Activated CD4-positive, alpha-beta T cell treated with anti-CD3 and anti-CD28 coated beads, Interleukin-2, amount 10 ng/mL, durations not matched to agents 24 days and 14 days (primary cell): ENCODE data around the gene SLC24A3. TPM values are rescaled to one million over a fixed set of nuclear protein-coding genes. Genes with fewer than 3 reads are reported as not detected.

Source experiments
- DNase-seq: peaks from one replicate; pipeline ENCODE4 v3.0.0; 2022
- H3K27ac Mint-ChIP-seq: one replicate; pipeline ENCODE4 v1.8.0; 2022; ENCODE audit warnings: mild to moderate bottlenecking, mixed read lengths
- H3K27me3 Mint-ChIP-seq: one replicate; pipeline ENCODE4 v1.8.0; 2022; ENCODE audit warnings: mixed read lengths
- H3K36me3 Mint-ChIP-seq: one replicate; pipeline ENCODE4 v1.8.0; 2022; ENCODE audit warnings: low read depth, mild to moderate bottlenecking, mixed read lengths
- H3K4me1 Mint-ChIP-seq: one replicate; pipeline ENCODE4 v1.8.0; 2021; ENCODE audit warnings: mixed read lengths
- H3K4me3 Mint-ChIP-seq: one replicate; pipeline ENCODE4 v1.8.0; 2022; ENCODE audit warnings: mild to moderate bottlenecking, moderate library complexity, mixed read lengths
- H3K9me3 Mint-ChIP-seq: one replicate; pipeline ENCODE4 v1.8.0; 2021; ENCODE audit warnings: mixed read lengths
- intact Hi-C: fragments of 100-400 bp; cut with micrococcal nuclease; formaldehyde crosslinking; loops from one replicate; pipeline ENCODE4 v1.15.1; 2023
- total RNA-seq: library from RNA; stranded (reverse); gene quantifications from 2 replicates; pipeline ENCODE4 v1.2.3, GENCODE V29; 2022

SLC24A3 gene
- total RNA-seq, 1 donor from 2014 or later, result not detected

- H3K4me1 Mint-ChIP-seq, result no peaks in the 10 kb centered on the region
- no peak overlapping the region for H3K27ac Mint-ChIP-seq
- no peak for DNase-seq
- H3K36me3 Mint-ChIP-seq, result no peaks in the 10 kb centered on the region
- no peak overlapping the region for H3K4me3 Mint-ChIP-seq
- H3K9me3 Mint-ChIP-seq, result no peaks in the 10 kb centered on the region
- intact Hi-C loops, result no loop called here
- peaks cover 36% of the 10 kb centered on the region for H3K27me3 Mint-ChIP-seq
These were observed 1.6 kb downstream of the SLC24A3 start for GRCh38 chr20:19213946-19214490.

GRCh38 chr20:19218411-19218810 is 6.0 kb downstream of the SLC24A3 start:
- Mint-ChIP-seq H3K4me3 (no peak overlapping the region), H3K27ac (no peak overlapping the region), H3K36me3 (no peaks in the 10 kb centered on the region), H3K9me3 (no peaks in the 10 kb centered on the region), H3K27me3 (peaks cover 16% of the 10 kb centered on the region), H3K4me1 (no peaks in the 10 kb centered on the region)
- intact Hi-C loops, result no loop called here
- peak; percentile 4 for DNase-seq

GRCh38 chr20:19222520-19223040 is 10.1 kb downstream of the SLC24A3 start:
- no peak overlapping the region for H3K4me3 Mint-ChIP-seq
- no peaks in the 10 kb centered on the region for H3K9me3 Mint-ChIP-seq
- DNase-seq, result no peak
- H3K36me3 Mint-ChIP-seq, result no peaks in the 10 kb centered on the region
- H3K4me1 Mint-ChIP-seq, result no peaks in the 10 kb centered on the region
- peaks cover 2% of the 10 kb centered on the region for H3K27me3 Mint-ChIP-seq
- intact Hi-C loops, result no loop called here
- no peak overlapping the region for H3K27ac Mint-ChIP-seq

GRCh38 chr20:19223640-19224039 is 11.2 kb downstream of the SLC24A3 start:
- Mint-ChIP-seq H3K27me3 (peaks cover 2% of the 10 kb centered on the region), H3K4me1 (no peaks in the 10 kb centered on the region), H3K27ac (no peak overlapping the region), H3K9me3 (no peaks in the 10 kb centered on the region), H3K36me3 (no peaks in the 10 kb centered on the region), H3K4me3 (no peak overlapping the region)
- intact Hi-C loops, result no loop called here
- peak; percentile 17 for DNase-seq

GRCh38 chr20:19231359-19232035 is 19.1 kb downstream of the SLC24A3 start:
- DNase-seq, result no peak
- no peak overlapping the region for H3K27ac Mint-ChIP-seq
- H3K4me1 Mint-ChIP-seq, result no peaks in the 10 kb centered on the region
- no peaks in the 10 kb centered on the region for H3K27me3 Mint-ChIP-seq
- no peaks in the 10 kb centered on the region for H3K36me3 Mint-ChIP-seq
- H3K4me3 Mint-ChIP-seq, result no peak overlapping the region
- intact Hi-C loops, result no loop called here
- H3K9me3 Mint-ChIP-seq, result no peaks in the 10 kb centered on the region

- Mint-ChIP-seq H3K27me3 (no peaks in the 10 kb centered on the region), H3K36me3 (no peaks in the 10 kb centered on the region)
- DNase-seq, result no peak
These were observed 20.8 kb downstream of the SLC24A3 start for GRCh38 chr20:19232997-19233794.

GRCh38 chr20:19236371-19237055 is 24.1 kb downstream of the SLC24A3 start:
- H3K27ac Mint-ChIP-seq, result no peak overlapping the region
- no peak overlapping the region for H3K4me3 Mint-ChIP-seq
- H3K27me3 Mint-ChIP-seq, result no peaks in the 10 kb centered on the region
- DNase-seq, result no peak
- H3K9me3 Mint-ChIP-seq, result no peaks in the 10 kb centered on the region
- no peaks in the 10 kb centered on the region for H3K36me3 Mint-ChIP-seq
- H3K4me1 Mint-ChIP-seq, result no peaks in the 10 kb centered on the region
- intact Hi-C loops, result no loop called here

More at GRCh38 chr20:19232997-19233794, 20.8 kb downstream of the SLC24A3 start:
- Mint-ChIP-seq H3K9me3 (no peaks in the 10 kb centered on the region), H3K27ac (no peak overlapping the region), H3K4me3 (no peak overlapping the region), H3K4me1 (no peaks in the 10 kb centered on the region)
- intact Hi-C loops, result no loop called here

GRCh38 chr20:19241440-19241839 is 29.0 kb downstream of the SLC24A3 start:
- H3K4me1 Mint-ChIP-seq, result no peaks in the 10 kb centered on the region
- no peak overlapping the region for H3K4me3 Mint-ChIP-seq
- intact Hi-C loops, result no loop called here
- no peak for DNase-seq
- H3K9me3 Mint-ChIP-seq, result no peaks in the 10 kb centered on the region
- H3K36me3 Mint-ChIP-seq, result no peaks in the 10 kb centered on the region
- no peaks in the 10 kb centered on the region for H3K27me3 Mint-ChIP-seq
- H3K27ac Mint-ChIP-seq, result no peak overlapping the region

- H3K27ac Mint-ChIP-seq, result no peak overlapping the region
- no peaks in the 10 kb centered on the region for H3K4me1 Mint-ChIP-seq
- no peaks in the 10 kb centered on the region for H3K36me3 Mint-ChIP-seq
- H3K27me3 Mint-ChIP-seq, result no peaks in the 10 kb centered on the region
- H3K4me3 Mint-ChIP-seq, result no peak overlapping the region
- intact Hi-C loops, result no loop called here
- DNase-seq, result no peak
- no peaks in the 10 kb centered on the region for H3K9me3 Mint-ChIP-seq
These were observed 31.8 kb downstream of the SLC24A3 start for GRCh38 chr20:19244291-19244690.

- Mint-ChIP-seq H3K4me3 (no peak overlapping the region), H3K4me1 (no peaks in the 10 kb centered on the region), H3K9me3 (no peaks in the 10 kb centered on the region), H3K36me3 (no peaks in the 10 kb centered on the region), H3K27me3 (no peaks in the 10 kb centered on the region), H3K27ac (no peak overlapping the region)
- no peak for DNase-seq
- intact Hi-C loops, result no loop called here
These were observed 36.9 kb downstream of the SLC24A3 start for GRCh38 chr20:19249106-19249879.

- H3K27me3 Mint-ChIP-seq, result no peaks in the 10 kb centered on the region
- no peaks in the 10 kb centered on the region for H3K36me3 Mint-ChIP-seq
- H3K4me1 Mint-ChIP-seq, result no peaks in the 10 kb centered on the region
- intact Hi-C loops, result no loop called here
- DNase-seq, result no peak
- H3K4me3 Mint-ChIP-seq, result no peak overlapping the region
- H3K27ac Mint-ChIP-seq, result no peak overlapping the region
- no peaks in the 10 kb centered on the region for H3K9me3 Mint-ChIP-seq
These were observed 37.9 kb downstream of the SLC24A3 start for GRCh38 chr20:19250346-19250745.

GRCh38 chr20:19251506-19251905 is 39.1 kb downstream of the SLC24A3 start:
- no peaks in the 10 kb centered on the region for H3K9me3 Mint-ChIP-seq
- DNase-seq, result no peak
- H3K36me3 Mint-ChIP-seq, result no peaks in the 10 kb centered on the region
- no peaks in the 10 kb centered on the region for H3K4me1 Mint-ChIP-seq
- intact Hi-C loops, result no loop called here
- H3K27ac Mint-ChIP-seq, result no peak overlapping the region
- H3K4me3 Mint-ChIP-seq, result no peak overlapping the region
- no peaks in the 10 kb centered on the region for H3K27me3 Mint-ChIP-seq

- DNase-seq, result no peak
- Mint-ChIP-seq H3K4me3 (no peak overlapping the region), H3K9me3 (no peaks in the 10 kb centered on the region), H3K27me3 (no peaks in the 10 kb centered on the region), H3K36me3 (no peaks in the 10 kb centered on the region), H3K27ac (no peak overlapping the region), H3K4me1 (no peaks in the 10 kb centered on the region)
- intact Hi-C loops, result no loop called here
These were observed 39.5 kb downstream of the SLC24A3 start for GRCh38 chr20:19251958-19252357.
